ENCODE results near the gene GALNT18.
A peak's percentile ranks its signal among the peaks of the same experiment; 100 is the strongest.

Gene GALNT18

GRCh38 chr11:11622772-11623171 is 967 bp upstream of the GALNT18 start:
- DNase-seq = no peak

DNA sequence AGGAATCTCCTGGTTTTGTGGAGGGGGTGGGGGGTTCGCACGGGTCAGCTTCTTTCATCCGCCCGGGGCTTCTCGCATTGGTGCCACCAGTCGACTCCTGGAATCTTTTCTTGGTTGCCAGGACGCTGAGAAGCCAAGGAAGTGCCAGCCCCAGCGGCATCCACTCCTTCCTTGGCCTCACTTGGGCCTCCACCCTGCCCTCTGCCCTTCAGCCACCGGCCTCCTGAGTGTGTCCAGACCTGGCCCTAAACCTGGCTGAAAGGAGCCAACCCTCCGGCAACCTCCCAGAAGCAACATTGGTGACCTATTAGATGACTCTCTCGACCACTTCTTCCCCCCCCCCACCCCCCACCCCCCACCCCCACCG is 518 bp upstream of the GALNT18 start:
- no peak for DNase-seq

- DNase-seq = peak; percentile 14
Measured at GRCh38 chr11:11620921-11621572, 758 bp downstream of the GALNT18 start.

GRCh38 chr11:11620173-11620920 is 1.5 kb downstream of the GALNT18 start:
- DNase-seq = peak; percentile 54

GRCh38 chr11:11618973-11619435 is 2.8 kb downstream of the GALNT18 start:
- no peak for DNase-seq

DNA sequence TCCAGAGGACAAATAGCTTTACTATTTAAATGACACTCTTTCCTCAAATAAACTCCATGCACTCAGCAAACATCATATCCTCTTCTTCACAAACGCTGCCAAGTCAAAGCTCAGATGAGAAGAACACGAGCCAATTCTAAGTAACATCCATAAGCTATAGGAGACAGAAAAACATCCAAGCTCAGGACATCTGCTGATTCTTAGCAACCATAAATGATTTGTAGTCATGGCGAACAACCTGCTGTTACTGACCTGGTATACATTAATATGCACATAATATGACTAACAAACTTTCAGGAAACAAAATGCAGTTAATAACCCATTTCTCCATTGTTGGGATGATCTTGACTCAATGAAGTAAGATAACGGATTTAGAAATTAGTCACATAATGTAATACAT is 6.7 kb downstream of the GALNT18 start:
- DNase-seq = no peak

DNA sequence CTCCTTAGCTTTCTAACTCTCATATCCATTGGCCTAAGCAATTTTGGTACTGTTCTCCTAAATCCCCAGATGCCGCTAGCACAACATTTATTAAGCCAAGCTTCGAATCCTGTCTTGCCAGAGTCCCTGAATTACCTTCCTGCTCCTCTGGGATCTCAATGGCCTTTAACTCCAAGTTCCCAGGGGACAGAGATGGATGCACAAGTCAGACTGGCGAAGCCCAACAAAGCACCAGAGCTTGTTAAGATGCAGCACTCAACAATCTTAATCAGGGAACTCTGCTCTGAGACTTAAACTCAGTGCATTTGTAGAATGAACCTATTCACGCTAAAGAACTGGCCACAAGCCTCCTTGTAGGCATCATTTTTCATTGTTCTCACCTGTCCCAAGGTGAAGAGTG is 9.4 kb downstream of the GALNT18 start:
- DNase-seq = no peak

GRCh38 chr11:11611381-11611780 is 10.4 kb downstream of the GALNT18 start:
- DNase-seq = no peak

GRCh38 chr11:11608783-11609232 is 13.0 kb downstream of the GALNT18 start:
- DNase-seq = no peak

DNA sequence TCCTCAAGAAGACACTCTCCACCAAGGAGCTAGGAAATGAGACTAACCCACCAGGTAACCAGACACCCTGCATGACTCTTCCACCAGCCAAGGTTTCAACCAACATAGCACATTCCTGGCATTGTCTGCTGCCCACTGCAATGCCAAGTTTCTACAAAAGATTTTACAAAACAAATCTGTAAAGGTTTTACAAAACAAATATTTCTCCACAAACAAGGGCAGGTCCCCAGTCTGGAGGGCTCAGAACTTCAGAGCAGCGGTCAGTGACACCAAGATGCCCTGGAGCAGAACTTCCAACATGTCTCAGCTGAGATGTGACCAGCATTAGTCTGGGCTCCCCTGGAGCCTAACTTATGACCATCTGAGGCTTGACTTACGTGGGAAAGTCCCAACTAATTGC is 14.0 kb downstream of the GALNT18 start:
- no peak for DNase-seq

GRCh38 chr11:11605821-11606450 is 15.9 kb downstream of the GALNT18 start:
- DNase-seq = no peak

GRCh38 chr11:11605181-11605580 is 16.6 kb downstream of the GALNT18 start:
- DNase-seq = no peak

DNA sequence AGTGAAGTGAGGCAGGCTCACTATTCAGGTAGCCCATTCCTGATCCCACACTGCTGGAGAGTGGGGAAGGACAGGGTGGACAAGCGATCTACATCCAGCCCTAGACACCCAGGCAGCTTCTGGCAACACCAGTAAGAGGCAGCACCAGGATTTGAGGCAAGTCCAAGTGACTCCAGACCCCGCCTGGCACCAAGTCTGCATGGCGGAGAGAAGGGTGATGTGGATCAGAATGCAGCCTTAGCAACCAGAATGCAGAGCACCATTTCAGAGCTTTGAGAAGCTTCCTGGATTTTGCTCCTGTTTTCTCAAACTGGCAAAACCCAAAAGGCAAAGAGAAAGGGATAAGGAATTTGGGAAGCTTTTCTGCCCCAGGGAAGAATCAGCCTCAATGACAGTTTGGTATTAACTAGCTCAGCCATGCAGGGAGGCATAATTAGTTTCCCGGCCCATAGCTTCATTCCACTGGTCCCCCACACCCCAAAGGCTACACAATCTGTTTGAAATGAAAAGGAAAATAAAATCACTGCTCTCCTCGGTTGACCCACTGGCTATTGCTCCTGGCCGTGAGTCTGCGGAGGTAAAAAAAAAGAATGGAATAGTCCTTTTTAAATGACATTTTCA is 17.3 kb downstream of the GALNT18 start:
- no peak for DNase-seq

DNA sequence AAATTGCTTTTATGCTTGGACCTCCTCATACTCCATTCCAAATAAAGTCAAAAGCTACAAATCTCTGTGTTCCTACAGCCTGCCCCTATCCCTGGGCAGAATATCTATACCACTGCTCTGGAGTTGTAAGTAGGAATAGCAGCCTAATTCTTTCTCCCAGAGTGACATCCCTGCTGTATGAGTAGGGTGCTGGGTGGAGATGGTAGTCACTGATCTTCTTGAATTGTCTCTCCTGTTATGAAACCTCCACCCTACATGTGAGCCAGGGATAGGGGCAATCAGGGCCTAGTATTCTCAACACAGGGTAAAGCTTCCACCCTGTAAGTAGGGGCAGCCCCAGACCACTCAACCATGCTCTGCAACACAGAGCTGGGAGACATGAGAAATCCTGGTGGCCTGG is 19.8 kb downstream of the GALNT18 start:
- no peak for DNase-seq

- DNase-seq = no peak
Measured at GRCh38 chr11:11600288-11600687, 21.5 kb downstream of the GALNT18 start.

- DNase-seq = no peak
Measured at GRCh38 chr11:11598243-11598642, 23.6 kb downstream of the GALNT18 start.

DNA sequence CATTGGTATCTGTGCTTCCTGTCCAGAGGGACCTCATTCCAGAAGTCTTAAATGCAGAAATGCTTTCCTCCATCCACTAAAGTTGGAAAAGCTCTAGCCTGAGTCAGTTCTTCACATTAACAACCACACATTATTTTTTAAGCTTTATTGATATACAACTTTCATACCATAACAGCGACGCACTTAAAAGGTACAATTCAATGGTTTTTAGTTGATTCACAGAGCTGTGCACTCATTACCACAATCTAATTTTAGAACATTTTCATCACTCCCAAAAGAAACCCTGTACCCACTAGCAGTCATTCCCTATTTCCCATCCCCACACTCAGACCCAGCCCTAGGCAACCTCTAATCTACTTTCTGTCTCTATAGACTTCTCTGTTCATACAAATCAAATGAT is 27.6 kb downstream of the GALNT18 start:
- no peak for DNase-seq

GRCh38 chr11:11592146-11592684 is 29.6 kb downstream of the GALNT18 start:
- DNase-seq = no peak

DNA sequence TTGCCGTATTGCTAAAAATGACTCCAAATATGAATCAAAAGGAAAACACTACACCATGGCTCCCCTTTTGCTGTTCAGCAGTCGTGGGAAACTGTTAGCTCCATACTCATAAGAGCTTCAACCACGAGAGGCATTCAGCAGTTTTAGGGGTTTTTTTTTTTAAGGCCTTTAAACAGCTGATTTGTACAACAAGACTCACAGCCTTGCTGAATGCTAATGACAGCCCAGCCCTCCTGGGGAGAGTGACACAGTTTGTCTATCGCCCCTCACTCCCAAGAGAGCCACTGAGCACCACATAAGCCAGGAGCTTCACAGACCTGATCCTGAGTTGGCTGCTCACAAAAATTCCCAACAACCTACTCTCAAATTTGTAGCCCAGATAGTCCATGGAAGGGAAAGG is 32.4 kb downstream of the GALNT18 start:
- no peak for DNase-seq

DNA sequence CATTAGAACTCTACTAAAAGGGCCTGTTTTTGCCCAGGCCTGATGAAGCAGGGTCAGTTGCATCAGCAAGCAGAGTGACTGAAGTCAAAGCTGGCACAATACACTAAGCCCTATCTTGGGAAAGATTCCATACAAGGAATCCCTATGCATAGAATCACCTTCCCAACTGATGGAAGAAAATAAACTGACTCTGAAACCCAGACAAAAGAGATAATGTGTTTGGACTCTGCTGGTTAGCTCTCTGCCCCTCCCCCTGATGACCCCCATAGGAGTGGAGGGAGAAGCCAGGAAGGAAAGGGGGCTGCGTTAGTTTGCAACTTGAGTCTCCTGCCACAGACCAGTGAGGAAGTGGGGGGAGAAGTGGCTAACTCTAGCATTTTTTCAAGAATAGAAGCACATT is 32.9 kb downstream of the GALNT18 start:
- DNase-seq = no peak

GRCh38 chr11:11588243-11588642 is 33.6 kb downstream of the GALNT18 start:
- DNase-seq = no peak

DNA sequence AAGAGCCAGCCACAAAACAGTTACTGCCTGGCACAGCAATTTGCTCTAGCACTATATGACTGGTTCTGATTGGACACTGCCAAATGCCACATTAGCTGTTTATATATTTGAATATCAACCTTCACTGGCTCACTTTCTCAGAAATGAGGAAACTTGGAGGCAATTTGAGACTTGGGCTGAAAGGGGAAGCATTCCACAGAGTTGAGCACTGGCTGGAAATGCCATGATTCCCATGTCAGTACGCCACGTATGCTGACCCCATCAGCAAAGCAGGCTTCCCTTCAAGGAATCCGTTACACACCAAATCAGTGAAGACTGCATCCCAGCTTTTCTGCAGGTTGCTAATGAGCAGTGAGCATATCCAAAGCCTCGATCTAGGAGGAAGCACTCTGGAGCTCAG is 34.7 kb downstream of the GALNT18 start:
- no peak for DNase-seq

DNA sequence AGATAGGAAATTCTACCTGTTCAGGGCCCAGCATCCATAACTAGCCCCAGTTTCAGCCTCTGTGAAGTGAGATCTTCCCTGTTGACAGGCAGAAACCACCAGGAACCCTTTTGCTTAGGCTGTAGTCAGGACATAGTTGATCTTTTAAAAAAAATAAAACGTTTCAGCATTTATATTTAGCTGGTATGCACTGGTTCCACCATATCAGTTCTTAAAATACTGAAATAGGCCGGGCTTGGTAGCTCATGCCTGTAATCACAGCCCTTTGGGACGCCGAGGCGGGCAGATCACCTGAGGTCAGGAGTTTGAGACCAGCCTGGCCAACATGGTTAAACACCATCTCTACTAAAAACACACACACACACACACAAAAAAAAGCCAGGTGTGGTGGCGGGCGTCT is 35.3 kb downstream of the GALNT18 start:
- DNase-seq = no peak
